IMR-90 (cell line): ENCODE data around the gene CD180.

ENCODE experiments used
- CHD1 ChIP-seq: IDR thresholded peaks from 2 replicates; pipeline ENCODE4 v1.6.1; 2012; ENCODE audit warnings: low read depth, low read length, improper control_type of control experiment
- FOS ChIP-seq: fragments of 150-350 bp; IDR thresholded peaks from 2 replicates; pipeline ENCODE4 v1.6.1; 2016; ENCODE audit warnings: low read depth, low read length
- MAZ ChIP-seq: IDR thresholded peaks from 2 replicates; pipeline ENCODE4 v1.6.1; 2012; ENCODE audit warnings: low read depth, mild to moderate bottlenecking, low read length, improper control_type of control experiment, moderate library complexity, borderline replicate concordance
- MXI1 ChIP-seq: IDR thresholded peaks from 2 replicates; pipeline ENCODE4 v1.6.1; 2012; ENCODE audit warnings: low read depth, mild to moderate bottlenecking, low read length, moderate library complexity, borderline replicate concordance
- NFE2L2 ChIP-seq: fragments of 150-350 bp; IDR thresholded peaks from 2 replicates; pipeline ENCODE4 v1.6.1; 2016; ENCODE audit warnings: low read depth, mild to moderate bottlenecking, low read length
- POLR2A ChIP-seq: IDR thresholded peaks from 2 replicates; pipeline ENCODE4 v1.6.1; 2012; ENCODE audit warnings: mild to moderate bottlenecking, low read depth, low read length
- RAD21 ChIP-seq: IDR thresholded peaks from 2 replicates; pipeline ENCODE4 v1.6.1; 2012; ENCODE audit warnings: low read length, improper control_type of control experiment
- RCOR1 ChIP-seq: IDR thresholded peaks from 2 replicates; pipeline ENCODE4 v1.6.1; 2012; ENCODE audit warnings: mild to moderate bottlenecking, low read length, improper control_type of control experiment; ENCODE audit not compliant: insufficient replicate concordance
- RFX5 ChIP-seq: IDR thresholded peaks from 2 replicates; pipeline ENCODE4 v1.8.0; 2012; ENCODE audit warnings: low read depth, mild to moderate bottlenecking, low read length, moderate library complexity
- SMC3 ChIP-seq: fragments of 150-350 bp; IDR thresholded peaks from 2 replicates; pipeline ENCODE4 v1.6.1; 2016; ENCODE audit warnings: low read depth, mild to moderate bottlenecking, antibody characterized with exemption, low read length, moderate library complexity
- TF ChIP-seq, protein P1 (sequence below): conservative IDR thresholded peaks from 2 replicates; pipeline ENCODE4 v1.5.1; 2012; ENCODE audit warnings: mild to moderate bottlenecking, low read depth, low read length, improper control_type of control experiment
- TF ChIP-seq, protein P2 (sequence below): fragments of 150-350 bp; IDR thresholded peaks from 2 replicates; pipeline ENCODE4 v1.6.1; 2016; ENCODE audit warnings: low read depth, mild to moderate bottlenecking, low read length, moderate library complexity, borderline replicate concordance
- TF ChIP-seq, protein P3 (sequence below): fragments of 150-350 bp; IDR thresholded peaks from 2 replicates; pipeline ENCODE4 v1.6.1; 2017; ENCODE audit warnings: mild to moderate bottlenecking, antibody characterized with exemption, low read length, low read depth

DNA sequence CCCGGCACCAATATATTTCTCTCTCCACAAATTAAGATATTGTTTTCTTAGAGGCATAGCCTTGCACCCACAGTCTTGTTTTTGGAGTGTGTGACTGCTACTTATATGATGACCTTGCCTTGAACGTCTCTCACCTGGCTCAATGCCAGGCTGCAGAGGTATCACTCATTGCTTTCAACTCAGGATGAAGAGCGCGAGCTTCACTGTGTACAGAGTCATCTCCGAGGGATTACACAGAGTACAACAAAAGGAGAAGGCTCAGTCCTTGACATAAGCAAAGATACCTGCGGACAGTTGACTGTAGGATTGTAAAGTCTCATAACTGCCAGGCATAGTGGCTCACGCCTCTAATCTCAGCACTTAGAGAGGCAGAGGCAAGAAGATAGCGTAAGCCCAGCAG is 53.8 kb downstream of the CD180 start:
- TF ChIP-seq RCOR1 = no peak
- TF ChIP-seq, protein P1, sequence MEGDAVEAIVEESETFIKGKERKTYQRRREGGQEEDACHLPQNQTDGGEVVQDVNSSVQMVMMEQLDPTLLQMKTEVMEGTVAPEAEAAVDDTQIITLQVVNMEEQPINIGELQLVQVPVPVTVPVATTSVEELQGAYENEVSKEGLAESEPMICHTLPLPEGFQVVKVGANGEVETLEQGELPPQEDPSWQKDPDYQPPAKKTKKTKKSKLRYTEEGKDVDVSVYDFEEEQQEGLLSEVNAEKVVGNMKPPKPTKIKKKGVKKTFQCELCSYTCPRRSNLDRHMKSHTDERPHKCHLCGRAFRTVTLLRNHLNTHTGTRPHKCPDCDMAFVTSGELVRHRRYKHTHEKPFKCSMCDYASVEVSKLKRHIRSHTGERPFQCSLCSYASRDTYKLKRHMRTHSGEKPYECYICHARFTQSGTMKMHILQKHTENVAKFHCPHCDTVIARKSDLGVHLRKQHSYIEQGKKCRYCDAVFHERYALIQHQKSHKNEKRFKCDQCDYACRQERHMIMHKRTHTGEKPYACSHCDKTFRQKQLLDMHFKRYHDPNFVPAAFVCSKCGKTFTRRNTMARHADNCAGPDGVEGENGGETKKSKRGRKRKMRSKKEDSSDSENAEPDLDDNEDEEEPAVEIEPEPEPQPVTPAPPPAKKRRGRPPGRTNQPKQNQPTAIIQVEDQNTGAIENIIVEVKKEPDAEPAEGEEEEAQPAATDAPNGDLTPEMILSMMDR = no peak
- no peak for TF ChIP-seq SMC3
- TF ChIP-seq, protein P2, sequence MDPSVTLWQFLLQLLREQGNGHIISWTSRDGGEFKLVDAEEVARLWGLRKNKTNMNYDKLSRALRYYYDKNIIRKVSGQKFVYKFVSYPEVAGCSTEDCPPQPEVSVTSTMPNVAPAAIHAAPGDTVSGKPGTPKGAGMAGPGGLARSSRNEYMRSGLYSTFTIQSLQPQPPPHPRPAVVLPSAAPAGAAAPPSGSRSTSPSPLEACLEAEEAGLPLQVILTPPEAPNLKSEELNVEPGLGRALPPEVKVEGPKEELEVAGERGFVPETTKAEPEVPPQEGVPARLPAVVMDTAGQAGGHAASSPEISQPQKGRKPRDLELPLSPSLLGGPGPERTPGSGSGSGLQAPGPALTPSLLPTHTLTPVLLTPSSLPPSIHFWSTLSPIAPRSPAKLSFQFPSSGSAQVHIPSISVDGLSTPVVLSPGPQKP = no peak
- TF ChIP-seq MXI1 = no peak
- TF ChIP-seq, protein P3, sequence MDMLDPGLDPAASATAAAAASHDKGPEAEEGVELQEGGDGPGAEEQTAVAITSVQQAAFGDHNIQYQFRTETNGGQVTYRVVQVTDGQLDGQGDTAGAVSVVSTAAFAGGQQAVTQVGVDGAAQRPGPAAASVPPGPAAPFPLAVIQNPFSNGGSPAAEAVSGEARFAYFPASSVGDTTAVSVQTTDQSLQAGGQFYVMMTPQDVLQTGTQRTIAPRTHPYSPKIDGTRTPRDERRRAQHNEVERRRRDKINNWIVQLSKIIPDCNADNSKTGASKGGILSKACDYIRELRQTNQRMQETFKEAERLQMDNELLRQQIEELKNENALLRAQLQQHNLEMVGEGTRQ = no peak
- TF ChIP-seq FOS = no peak
- TF ChIP-seq RAD21 = no peak
- no peak for TF ChIP-seq POLR2A
- TF ChIP-seq MAZ = no peak
- no peak for TF ChIP-seq RFX5
- no peak for TF ChIP-seq NFE2L2
- no peak for TF ChIP-seq CHD1
